GM12878 (cell line): ENCODE results near the gene FAM193B. TPM values are rescaled to one million over a fixed set of nuclear protein-coding genes. Genes with fewer than 3 reads are reported as not detected.

Experiments
- ATAC-seq: fragments of 200-7000 bp; cut with Tn5 transposase; 3 replicates; pipeline ENCODE4 v1.9.1; 2020; ENCODE audit warnings: mild to moderate bottlenecking, moderate library complexity
- BruUV-seq: library from RNA; stranded (reverse); fragments of 400-500 nt; replicated peaks from 2 replicates; lab custom pipeline; 2021; lab: Mats Ljungman, UMichigan
- CTCF ChIA-PET: fragments of 300-600 bp; sonication (Branson Sonifier 250); formaldehyde crosslinking; extraction: SDS; loops from one replicate; lab custom pipeline; 2021; ENCODE audit warnings: inconsistent platforms; lab: Yijun Ruan, JAX
- POLR2A ChIA-PET: fragments of 350-600 bp; formaldehyde crosslinking; extraction: SDS; loops from one replicate; lab custom pipeline; 2021; ENCODE audit warnings: inconsistent platforms; lab: Charles Lee
- RAD21 ChIA-PET: fragments of 300-600 bp; sonication (Branson Sonifier 250); formaldehyde crosslinking; loops from one replicate; lab custom pipeline; 2023; ENCODE audit warnings: antibody characterized with exemption; ENCODE audit not compliant: unreplicated experiment; lab: Charles Lee
- SMC1A ChIA-PET: fragments of 300-600 bp; sonication (Branson Sonifier 250); formaldehyde crosslinking; loops from one replicate; lab custom pipeline; 2023; ENCODE audit not compliant: unreplicated experiment, uncharacterized antibody; lab: Charles Lee
- DNase-seq: peaks from one replicate; pipeline ENCODE4 v3.0.0-alpha.2; 2011; ENCODE audit warnings: low read depth, low spot score
- FAIRE-seq: peaks from 3 replicates; lab custom pipeline; 2011; peaks lifted over from hg19 to GRCh38; lab: Jason Lieb, UNC
- H2AFZ ChIP-seq: 2 replicates; pipeline ENCODE4 v1.6.0; 2011; ENCODE audit warnings: low read depth, low read length, control low read depth; ENCODE audit not compliant: control insufficient read depth
- H3K27ac ChIP-seq: 2 replicates; pipeline ENCODE4 v1.5.1; 2011; ENCODE audit warnings: control low read depth; ENCODE audit not compliant: control insufficient read depth, insufficient read depth
- H3K27me3 ChIP-seq, 2 experiments: replicated peaks in 1 of 2; 2 replicates each; pipeline versions ENCODE4 v1.6.0 to v1.6.1; 2011; ENCODE audit warnings: low read length in 1 of 2; ENCODE audit not compliant: control insufficient read depth in 2 of 2, insufficient read depth in 2 of 2
- H3K36me3 ChIP-seq, 2 experiments: 2 replicates each; pipeline ENCODE4 v1.5.1; 2011; ENCODE audit warnings: low read length in 1 of 2; ENCODE audit not compliant: control insufficient read depth in 2 of 2, insufficient read depth in 2 of 2
- H3K4me1 ChIP-seq: 2 replicates; pipeline ENCODE4 v1.6.1; 2011; ENCODE audit warnings: mild to moderate bottlenecking, low read length, moderate library complexity, mixed read lengths; ENCODE audit not compliant: control insufficient read depth, insufficient read depth
- H3K4me2 ChIP-seq: 2 replicates; pipeline ENCODE4 v1.6.0; 2011; ENCODE audit warnings: control low read depth; ENCODE audit not compliant: control insufficient read depth, insufficient read depth
- H3K4me3 ChIP-seq: fragments of 200-600 bp; sonication (generic); 2 replicates; pipeline ENCODE4 v1.5.1; 2016
- H3K79me2 ChIP-seq: 2 replicates; pipeline ENCODE4 v1.6.0; 2011; ENCODE audit warnings: low read length; ENCODE audit not compliant: control insufficient read depth, insufficient read depth
- H3K9ac ChIP-seq: 2 replicates; pipeline ENCODE4 v1.8.0; 2011; ENCODE audit warnings: low read length, control low read depth, mixed read lengths; ENCODE audit not compliant: control insufficient read depth, insufficient read depth
- H3K9me3 ChIP-seq: replicated peaks from 3 replicates; pipeline ENCODE4 v1.5.1; 2011; ENCODE audit warnings: mild to moderate bottlenecking, low read length; ENCODE audit not compliant: control insufficient read depth, insufficient read depth
- H4K20me1 ChIP-seq: 2 replicates; pipeline ENCODE4 v1.6.0; 2011; ENCODE audit not compliant: control insufficient read depth, insufficient read depth
- DPF2 ChIP-seq: fragments of 450-650 bp; IDR thresholded peaks from 2 replicates; pipeline ENCODE4 v1.6.1; 2017; ENCODE audit warnings: mild to moderate bottlenecking
- EGR1 ChIP-seq, 2 experiments: IDR thresholded peaks; 1 replicate in 1 of 2; 2 replicates in 1 of 2; pipeline ENCODE4 v1.6.1; 2011 to 2012; ENCODE audit warnings: low read depth in 2 of 2, low read length in 2 of 2, borderline replicate concordance in 1 of 2, mild to moderate bottlenecking in 1 of 2, moderate library complexity in 1 of 2
- HDGF ChIP-seq: fragments of 450-650 bp; IDR thresholded peaks from 2 replicates; pipeline ENCODE4 v1.6.1; 2016; ENCODE audit warnings: antibody characterized with exemption
- IKZF1 ChIP-seq: fragments of 450-650 bp; conservative IDR thresholded peaks from 2 replicates; pipeline ENCODE4 v1.6.1; 2017; ENCODE audit warnings: antibody characterized with exemption, mild to moderate bottlenecking
- IKZF2 ChIP-seq, 2 experiments: fragments of 450-650 bp; IDR thresholded peaks; 2 replicates each; pipeline ENCODE4 v1.6.1; 2017; ENCODE audit warnings: mild to moderate bottlenecking in 2 of 2, moderate library complexity in 2 of 2
- MLLT1 ChIP-seq: fragments of 450-650 bp; IDR thresholded peaks from 2 replicates; pipeline ENCODE4 v1.6.1; 2016; ENCODE audit warnings: mild to moderate bottlenecking
- NR2C1 ChIP-seq: fragments of 450-650 bp; IDR thresholded peaks from 2 replicates; pipeline ENCODE4 v1.6.1; 2017; ENCODE audit warnings: antibody characterized with exemption, mild to moderate bottlenecking, moderate library complexity
- POU2F2 ChIP-seq: IDR thresholded peaks from 3 replicates; pipeline ENCODE4 v1.6.1; 2011; ENCODE audit warnings: low read depth, mild to moderate bottlenecking, low read length, borderline replicate concordance
- SKIL ChIP-seq: fragments of 450-650 bp; IDR thresholded peaks from 2 replicates; pipeline ENCODE4 v1.6.1; 2017; ENCODE audit warnings: mild to moderate bottlenecking, low read depth, inconsistent platforms; ENCODE audit not compliant: poor library complexity, severe bottlenecking
- SMARCA5 ChIP-seq: fragments of 450-650 bp; IDR thresholded peaks from 2 replicates; pipeline ENCODE4 v1.6.1; 2017; ENCODE audit warnings: mild to moderate bottlenecking
- SP1 ChIP-seq: IDR thresholded peaks from one replicate; pipeline ENCODE4 v1.6.1; 2011; ENCODE audit warnings: low read depth, low read length
- SRF ChIP-seq, 2 experiments: IDR thresholded peaks; 2 replicates each; pipeline ENCODE4 v1.6.1; 2011; ENCODE audit warnings: low read depth in 2 of 2, low read length in 2 of 2, mild to moderate bottlenecking in 1 of 2, moderate library complexity in 1 of 2
- TAF1 ChIP-seq: IDR thresholded peaks from 2 replicates; pipeline ENCODE4 v1.6.1; 2011; ENCODE audit warnings: mild to moderate bottlenecking, low read depth, low read length, borderline replicate concordance
- TCF12 ChIP-seq: IDR thresholded peaks from 2 replicates; pipeline ENCODE4 v1.6.1; 2011; ENCODE audit warnings: low read depth, mild to moderate bottlenecking, low read length
- ZBTB11 ChIP-seq: fragments of 450-650 bp; formaldehyde crosslinking; IDR thresholded peaks from 2 replicates; pipeline ENCODE4 v1.5.0; 2022; ENCODE audit warnings: mild to moderate bottlenecking, missing genetic modification characterization
- WGBS: methylation state at CpG from one replicate; pipeline ENCODE4 v1.1.6; 2016; ENCODE audit warnings: low lambda C conversion rate; ENCODE audit not compliant: insufficient replicate concordance, insufficient coverage; ENCODE audit errors: missing lambda C conversion rate; 5-methylcytosine and 5-hydroxymethylcytosine counted together
- in situ Hi-C: fragments of 300-500 bp; cut with MboI; formaldehyde crosslinking; loops from 9 replicates; pipeline ENCODE4 v1.14.3; 2018; ENCODE audit warnings: mixed read lengths
- intact Hi-C: fragments of 100-400 bp; cut with micrococcal nuclease; formaldehyde crosslinking; loops from one replicate; pipeline ENCODE4 v1.14.2; 2022; ENCODE audit not compliant: unreplicated experiment
- polyA plus RNA-seq, 11 experiments: library from polyadenylated mRNA; depleted of rRNA in 4 of 11; unstranded in 6 of 11; stranded (reverse) in 5 of 11; fragments of >200 nt; fragmentation: Nextera tagmentation in 4 of 11; fragmentation: Illumina TruSeq in 1 of 11; extraction: Ambion mirVana in 4 of 11; extraction: Trizol in 1 of 11; gene quantifications; 1 replicate in 1 of 11; 2 replicates in 10 of 11; pipeline versions ENCODE4 v1.2.1 to v1.2.3, GENCODE V29; 2011 to 2016; ENCODE audit warnings: inconsistent platforms in 2 of 11, missing spikeins in 2 of 11, low read depth in 1 of 11
- total RNA-seq, 4 experiments: library from RNA; depleted of rRNA in 3 of 4; stranded (reverse); fragments of >200 nt in 3 of 4; fragmentation: Illumina TruSeq in 1 of 4; extraction: Trizol in 1 of 4; gene quantifications; 2 replicates each; pipeline versions ENCODE4 v1.2.1 to v1.2.3, GENCODE V29; 2013 to 2021

FAM193B gene
- total and polyA plus RNA-seq, 10 of the 15 experiments (the other 5 are each of a cell fraction or from before 2014, with no cell fraction given): 3.3 to 47.0 (median 25.1) TPM

GRCh38 chr5:177510567-177511053, 43.8 kb downstream of the FAM193B start:
- in situ Hi-C loops: no loop called here
- Histone ChIP-seq H3K36me3 (peaks cover 16 to 37% of the 10 kb centered on the region in 2 experiments; a peak in 3 of 4 replicates), H3K27ac (peak overlapping the region; percentile 87), H3K4me3 (peak overlapping the region; percentile 87; the same call in 1 of the 2 replicates), H3K9me3 (no peaks in the 10 kb centered on the region), H3K4me1 (peaks cover 47% of the 10 kb centered on the region), H3K27me3 (no peaks in the 10 kb centered on the region), H2AFZ (peak overlapping the region; percentile 69), H3K9ac (peak overlapping the region; percentile 90), H3K4me2 (peak overlapping the region; percentile 97), H4K20me1 (no peaks in the 10 kb centered on the region), H3K79me2 (peaks cover 45% of the 10 kb centered on the region)
- peak; percentile 58 for ATAC-seq
- 7% methylated on average over 15 of the region's 15 CpGs for WGBS
- ChIA-PET RAD21 (interaction anchor here (0.6 to 1.8 kb wide), 6 partner anchors 9 to 121 kb away, joined by 3 to 11 read pairs (median 4); partner anchors contain the start of gene PDLIM7), SMC1A (interaction anchor here (0.6 to 1.8 kb wide), 7 partner anchors 8 to 359 kb away, joined by 3 to 9 read pairs (median 4); partner anchors contain the start of gene PDLIM7), POLR2A (interaction anchor here (0.5 to 2.3 kb wide), 7 partner anchors 9 to 384 kb away, joined by 3 to 10 read pairs (median 3); partner anchors contain the start of genes PDLIM7 and TMED9), CTCF (interaction anchor here (0.9 to 6.2 kb wide), 12 partner anchors 10 to 159 kb away, joined by 3 to 38 read pairs (median 4); partner anchors contain the start of genes LMAN2, PDLIM7 and TMED9)
- no peak for DNase-seq
- intact Hi-C loops: no loop called here
- no TSS peak for BruUV-seq
- FAIRE-seq: peak; percentile 79
- TF ChIP-seq NR2C1 (no peak), DPF2 (0 out of 2 replicates have a peak, but pooled peaks have one; percentile 16), MLLT1 (0 out of 2 replicates have a peak, but pooled peaks have one; percentile 7), POU2F2 (peak; percentile 89; the same call in 2 of the 3 replicates), TCF12 (0 out of 2 replicates have a peak, but pooled peaks have one; percentile 2), SRF (IDR thresholded peaks at IDR 0.05; ENCODE audit: low read depth in 2 of 2, low read length in 2 of 2) (peak in 1 of 2 experiments; percentile 60; a peak in 1 of 4 replicates), IKZF1 (peak; percentile 65), TAF1 (peak; percentile 23; the same call in 1 of the 2 replicates), SP1 (no peak), SMARCA5 (0 out of 2 replicates have a peak, but pooled peaks have one; percentile 1), EGR1 (IDR thresholded peaks at IDR 0.05; ENCODE audit: borderline replicate concordance in 1 of 2, low read depth in 2 of 2, low read length in 2 of 2) (no peak), IKZF2 (IDR thresholded peaks at IDR 0.05) (peak in 1 of 2 experiments; percentile 34; a peak in 1 of 4 replicates), SKIL (peak; percentile 37), HDGF (peak; percentile 94), ZBTB11 (CRISPR knock-in tag) (no peak)
